ENCODE results near the gene RAD9A.
A peak's percentile ranks its signal among the peaks of the same experiment; 100 is the strongest.

RAD9A gene

DNA sequence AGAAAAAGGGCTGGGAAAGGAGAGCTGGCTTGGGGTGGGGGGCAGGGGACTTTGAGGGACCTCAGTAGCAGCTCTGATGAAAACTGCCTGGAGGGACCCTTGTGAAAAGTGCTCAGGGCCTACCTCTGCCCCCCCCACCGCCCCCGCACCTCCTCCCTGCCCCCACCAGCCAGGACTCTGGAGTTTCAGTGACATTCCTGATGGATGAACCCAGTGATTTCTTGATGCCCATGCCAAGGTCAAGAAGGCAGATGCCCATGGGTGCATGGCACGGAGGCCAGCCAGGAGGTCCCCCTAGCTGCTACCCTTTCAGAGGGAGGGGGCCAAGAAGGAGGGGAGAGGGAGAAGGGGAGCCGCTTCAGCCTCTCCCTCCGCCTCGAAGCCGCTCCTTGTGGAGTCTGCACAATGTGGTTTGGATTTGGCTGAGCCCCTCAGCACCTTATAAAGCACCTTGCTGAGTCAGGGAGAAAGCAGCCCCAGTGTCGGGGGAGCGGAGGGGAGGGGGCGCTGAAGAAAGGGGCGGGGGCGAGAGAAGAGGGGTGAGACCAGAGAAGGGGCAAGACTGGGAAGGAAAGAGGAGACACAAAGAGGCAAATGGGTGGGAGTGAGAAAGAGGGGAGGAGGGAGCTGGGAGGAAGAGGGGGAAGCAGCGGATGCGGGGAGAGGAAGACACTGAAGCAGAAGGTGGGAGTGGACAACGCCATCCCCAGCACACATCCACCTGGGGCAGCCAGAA is 16.3 kb upstream of the RAD9A start:
- DNase-seq, result no peak

DNA sequence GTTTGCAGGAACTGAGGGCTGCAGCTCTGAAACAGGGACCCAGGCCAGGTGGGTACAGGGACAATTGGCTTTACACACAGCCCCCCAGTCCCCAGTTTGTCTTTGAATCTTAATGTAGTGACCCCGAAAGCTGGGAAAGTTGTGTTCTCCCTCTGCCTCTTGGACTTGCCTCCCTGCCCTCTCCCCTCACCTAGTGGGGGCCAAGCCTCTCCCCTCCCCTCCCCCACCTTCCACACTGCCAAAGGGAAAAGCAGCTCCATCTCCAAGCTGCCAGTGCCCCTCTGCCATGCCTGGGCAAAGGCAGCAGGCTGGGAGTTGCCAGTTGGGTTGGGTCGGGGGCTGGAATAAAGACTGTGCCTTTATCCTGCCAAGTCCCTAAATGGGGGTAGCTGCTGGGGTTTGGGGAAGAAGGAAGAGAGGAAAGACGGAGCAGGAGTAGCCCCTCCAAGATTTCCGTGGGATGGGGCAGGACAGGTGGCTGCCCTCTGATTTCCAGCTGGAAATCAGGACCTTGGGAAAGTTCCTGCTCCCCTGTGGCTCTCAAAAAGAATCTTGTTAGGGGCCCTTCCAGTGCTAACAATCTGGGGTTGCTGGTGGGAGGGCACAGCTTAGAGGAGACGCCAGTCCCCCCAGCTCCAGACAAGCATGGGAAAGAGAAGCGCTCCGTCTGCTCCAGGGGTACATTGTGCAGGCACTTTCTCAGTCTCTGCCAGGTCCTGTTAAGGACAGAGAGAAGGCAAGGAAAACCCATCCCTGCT is 15.5 kb upstream of the RAD9A start:
- no peak for DNase-seq

DNA sequence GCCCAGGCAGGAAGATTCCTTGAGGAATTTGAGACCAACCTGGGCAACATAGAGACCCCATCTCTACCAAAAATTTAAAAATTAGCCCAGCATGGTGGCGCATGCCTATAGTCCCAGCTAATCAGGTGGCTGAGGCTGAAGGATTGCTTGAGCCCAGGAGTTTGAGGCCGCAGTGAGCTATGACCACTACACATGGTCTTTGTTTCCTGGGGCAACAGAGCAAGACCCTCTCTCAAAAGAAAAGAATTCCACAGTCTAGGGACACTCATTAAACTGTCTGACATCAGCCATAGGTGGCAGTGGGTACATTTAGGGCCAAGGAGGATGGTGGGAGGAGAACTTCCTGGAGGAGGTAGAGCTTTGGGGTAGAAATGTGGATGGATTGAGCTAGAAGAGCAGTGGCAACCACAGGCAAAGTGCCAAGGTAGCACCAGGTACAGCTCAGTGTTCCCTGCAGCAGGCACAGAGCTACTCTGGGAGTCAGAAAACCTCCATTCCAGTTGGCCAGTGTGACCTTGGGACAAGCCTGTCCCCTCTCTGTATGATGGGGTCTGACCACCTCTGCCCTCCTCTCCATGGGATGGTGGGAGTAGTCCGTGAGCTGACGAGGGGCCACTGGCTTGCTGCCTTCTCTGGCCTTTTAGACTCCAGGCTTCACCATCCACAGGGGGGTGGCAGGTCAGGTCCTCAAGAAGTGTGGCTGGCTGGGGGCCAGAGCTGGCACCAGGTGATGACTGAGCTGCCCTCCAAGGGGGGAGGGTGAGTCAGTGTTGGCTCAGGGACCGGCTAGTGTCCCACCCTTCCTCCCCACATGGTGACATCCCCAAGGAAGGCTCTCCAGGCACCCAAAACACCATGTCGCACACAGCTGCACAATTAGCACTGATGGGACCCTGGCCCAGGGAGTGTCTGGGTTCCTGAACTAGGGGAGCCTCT is 14.6 kb upstream of the RAD9A start:
- no peak for DNase-seq

DNA sequence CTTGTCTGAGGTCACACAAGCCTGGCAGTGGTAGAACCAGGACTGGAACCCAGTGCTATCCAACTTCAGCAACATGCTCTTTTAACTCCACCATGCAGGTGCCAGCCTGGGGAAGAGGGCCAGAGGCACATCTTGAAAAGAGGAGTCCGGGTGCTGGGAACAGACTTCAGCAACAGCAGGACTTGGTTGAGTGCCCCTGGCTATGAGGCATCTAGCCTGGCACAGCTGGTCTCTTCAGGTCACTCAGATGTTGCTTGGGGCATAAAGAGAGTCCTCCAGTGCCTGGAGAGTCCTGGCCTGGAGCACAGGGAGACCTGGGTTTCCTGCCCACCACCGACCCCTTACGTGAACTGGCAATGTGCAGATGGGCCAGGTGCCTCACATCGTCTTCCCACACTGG is 13.2 kb upstream of the RAD9A start:
- no peak for DNase-seq

DNA sequence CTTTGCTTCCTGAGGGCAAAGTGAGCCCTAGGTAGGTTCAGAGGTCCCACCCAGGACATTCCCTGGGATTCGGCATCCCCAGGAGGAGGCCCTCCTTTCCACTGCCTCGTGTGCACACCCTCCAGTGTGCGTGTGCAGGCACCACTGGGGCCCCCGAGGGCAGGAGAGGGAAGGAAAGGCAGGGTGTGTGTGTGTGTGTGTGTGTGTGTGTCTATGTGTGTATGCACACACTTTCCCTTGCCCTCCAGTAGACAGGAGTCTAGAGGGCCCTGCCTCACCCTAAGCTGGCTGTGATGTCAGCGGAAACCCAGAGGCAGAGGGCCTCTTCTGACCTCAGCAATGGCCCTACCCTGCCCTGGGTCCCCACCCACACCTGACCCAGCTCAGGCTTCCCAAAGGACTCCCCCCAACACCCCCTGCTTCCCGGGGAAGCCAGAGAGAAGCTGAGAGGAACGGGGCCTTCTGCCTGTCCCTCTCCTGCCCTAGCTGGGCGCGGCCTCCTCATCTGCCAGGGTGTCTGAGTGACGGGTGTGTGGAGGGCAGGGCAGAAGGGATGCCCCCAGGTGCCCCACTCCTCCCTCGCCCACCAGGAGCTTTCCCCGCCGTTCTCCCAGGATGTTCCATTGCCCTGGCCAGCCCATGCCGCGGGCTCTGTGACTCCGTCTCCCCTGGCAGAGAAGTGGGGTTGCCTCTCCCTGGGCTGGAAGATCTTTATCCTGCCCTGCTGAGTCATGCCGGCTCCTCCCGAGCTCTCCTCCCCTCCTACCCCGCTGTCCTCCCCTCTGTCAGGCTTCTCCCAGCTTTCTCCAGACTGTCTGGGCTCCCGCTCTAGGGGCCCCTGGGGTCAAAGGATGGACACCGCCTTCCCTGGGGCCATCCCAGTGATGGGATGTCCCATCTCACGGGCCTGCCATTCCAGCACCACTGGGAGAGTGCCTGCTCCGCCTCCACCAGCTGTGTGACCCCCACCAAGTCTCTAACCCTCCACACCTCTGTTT is 12.4 kb upstream of the RAD9A start:
- DNase-seq, result no peak

DNA sequence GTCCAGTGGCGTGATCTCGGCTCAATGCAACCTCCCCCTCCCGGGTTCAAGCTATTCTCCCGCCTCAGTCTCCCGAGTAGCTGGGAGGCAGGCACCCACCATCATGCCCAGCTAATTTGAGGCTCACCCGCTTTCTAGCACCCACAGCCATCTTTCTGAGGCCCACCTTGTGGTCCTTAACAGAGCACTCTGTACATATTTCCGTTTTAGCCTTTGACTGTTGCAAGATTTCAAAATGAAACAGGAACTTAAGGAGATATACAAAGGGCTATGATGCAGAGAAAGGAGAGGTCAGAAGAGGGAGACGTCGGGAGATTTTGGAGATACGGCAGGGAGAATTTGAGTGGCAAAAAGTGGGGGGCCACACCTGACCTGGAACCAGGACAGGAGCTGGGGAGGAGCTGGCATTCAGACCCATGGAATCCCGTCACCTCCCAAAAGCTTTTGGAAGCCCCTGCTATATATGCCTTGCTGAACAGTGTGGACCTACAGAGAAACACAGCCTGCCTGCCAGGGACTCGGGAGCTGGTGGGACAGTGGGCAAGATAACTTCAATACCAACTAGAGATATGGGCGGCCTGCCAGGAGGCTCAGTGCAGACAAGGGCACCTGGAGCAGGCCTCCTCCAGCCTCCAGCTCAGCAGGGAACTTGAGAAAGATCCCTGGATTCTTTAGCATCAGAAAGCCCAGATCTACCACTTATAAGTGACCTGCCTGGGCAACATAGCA is 10.4 kb upstream of the RAD9A start:
- DNase-seq, result no peak

DNA sequence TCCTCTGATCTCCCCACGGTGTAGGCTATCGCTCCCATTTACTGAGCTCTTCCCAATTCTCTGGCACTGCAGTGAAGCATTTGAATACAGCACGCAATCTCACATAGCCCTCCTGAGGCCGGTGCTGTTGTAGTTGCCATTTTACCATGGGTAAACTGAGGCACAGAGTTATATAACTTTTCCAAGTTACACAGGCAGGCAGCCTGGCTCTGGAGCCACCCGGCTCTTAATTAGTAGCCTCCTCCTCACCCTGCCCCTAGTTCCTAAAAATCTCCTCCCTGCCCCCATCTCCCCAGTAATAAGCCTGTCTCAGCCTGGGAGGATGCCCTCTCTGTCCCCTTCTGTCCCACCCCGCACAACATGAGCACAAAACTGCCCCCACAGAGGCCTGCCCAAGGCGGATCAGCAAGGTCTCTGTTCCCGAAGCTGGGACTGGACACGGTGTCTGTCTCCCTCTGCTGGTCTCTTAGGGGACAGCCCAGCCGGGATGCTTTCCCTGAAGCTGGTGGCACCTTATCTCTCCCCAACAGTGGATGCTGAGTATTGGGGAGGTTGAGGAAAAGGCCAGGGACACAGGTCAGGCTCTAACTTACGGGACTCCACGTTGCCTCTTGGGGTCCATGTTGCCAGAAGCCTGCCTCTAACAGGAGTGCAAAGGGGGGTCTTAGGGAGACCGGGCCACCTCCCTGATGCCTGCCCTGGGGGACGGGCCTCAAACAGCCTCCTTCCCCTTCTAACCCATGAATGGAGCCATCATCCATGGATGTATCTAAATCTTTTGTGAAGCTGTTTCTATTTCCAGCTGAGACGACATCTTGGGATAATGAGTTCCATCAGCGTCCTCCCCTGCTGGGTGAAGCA is 9.3 kb upstream of the RAD9A start:
- peak; percentile 84 for DNase-seq

DNA sequence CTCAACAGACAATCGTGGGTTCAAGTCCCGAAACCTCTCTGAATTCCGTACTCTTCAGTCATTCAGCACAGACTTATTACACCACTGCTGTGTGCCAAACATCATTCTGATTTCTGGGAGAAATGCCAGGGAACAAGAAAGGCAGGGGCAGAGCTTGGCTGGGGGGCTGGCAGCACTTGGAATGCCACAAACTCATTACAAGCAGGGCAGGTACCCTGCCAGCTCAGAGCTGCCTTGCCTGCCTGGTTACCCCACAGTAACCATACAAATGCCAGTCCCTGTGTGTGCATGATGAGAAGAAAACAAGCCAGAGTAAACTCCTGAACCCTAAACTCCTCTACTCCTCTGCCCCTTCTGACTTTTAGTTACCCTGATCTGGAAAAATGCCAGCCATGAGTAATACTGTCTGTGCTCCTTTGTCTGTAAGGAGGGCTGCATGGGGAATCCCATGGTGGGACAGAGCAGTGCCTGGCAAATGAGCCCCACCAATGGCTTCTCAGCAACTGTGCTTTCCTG is 6.9 kb upstream of the RAD9A start:
- DNase-seq, result no peak

DNA sequence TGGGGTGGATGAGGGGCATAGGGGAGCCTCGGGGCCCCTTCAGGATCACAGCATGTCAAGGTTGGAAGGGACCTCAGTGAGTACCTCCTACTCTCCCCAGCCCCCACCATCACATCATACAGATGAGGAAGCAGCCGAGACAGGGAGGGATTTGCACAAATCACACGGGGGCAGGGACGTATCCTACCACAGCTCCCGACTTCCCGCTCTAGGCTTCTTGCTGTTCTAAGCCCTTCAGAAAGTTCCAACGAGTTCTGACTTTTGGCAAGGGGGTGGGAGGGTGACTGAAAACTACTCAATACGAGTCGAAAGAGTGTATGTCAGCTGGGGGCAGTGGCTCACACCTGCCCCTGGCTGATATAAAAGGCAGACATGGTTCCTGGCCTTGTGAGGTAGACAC is 4.7 kb upstream of the RAD9A start:
- DNase-seq, result no peak

DNA sequence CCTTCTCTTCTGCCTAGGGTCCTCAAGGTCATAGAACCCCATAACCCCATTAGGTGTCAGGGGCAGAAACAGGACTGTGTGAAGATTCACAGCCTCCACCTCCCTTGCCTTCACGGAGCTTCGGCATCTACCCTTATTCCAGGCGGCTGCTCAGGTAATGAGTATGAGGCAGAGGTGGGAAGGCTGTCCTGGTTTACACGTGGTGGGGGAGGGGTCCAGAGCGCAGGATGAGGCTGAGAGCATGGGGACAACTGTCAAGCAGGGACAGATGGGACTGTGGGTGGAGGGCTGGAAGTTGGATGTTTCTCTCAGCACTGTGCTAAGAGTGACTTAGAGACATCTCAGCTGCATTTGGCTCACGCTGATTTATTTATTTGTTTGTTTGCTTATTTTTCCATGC is 4.3 kb upstream of the RAD9A start:
- no peak for DNase-seq

DNA sequence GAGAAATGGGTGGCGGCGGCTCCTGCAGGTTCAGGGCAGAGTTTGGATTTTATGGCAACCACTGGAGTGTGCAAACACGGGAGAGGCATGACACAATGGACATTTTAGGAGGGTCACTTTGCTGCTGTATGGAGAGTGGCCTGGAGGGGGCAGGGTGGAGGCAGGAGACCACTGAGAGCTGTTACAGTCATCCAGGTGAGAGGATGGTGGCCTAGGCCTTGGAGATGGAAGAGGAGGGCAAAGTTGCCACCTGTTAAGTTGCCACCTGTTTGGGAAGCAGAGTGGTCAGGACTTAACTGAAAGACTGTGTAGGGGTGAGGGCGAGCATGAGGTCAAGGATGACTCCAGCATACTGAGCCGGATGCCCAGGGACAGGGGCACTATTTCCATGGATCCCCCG is 2.3 kb upstream of the RAD9A start:
- DNase-seq, result peak; percentile 71

DNA sequence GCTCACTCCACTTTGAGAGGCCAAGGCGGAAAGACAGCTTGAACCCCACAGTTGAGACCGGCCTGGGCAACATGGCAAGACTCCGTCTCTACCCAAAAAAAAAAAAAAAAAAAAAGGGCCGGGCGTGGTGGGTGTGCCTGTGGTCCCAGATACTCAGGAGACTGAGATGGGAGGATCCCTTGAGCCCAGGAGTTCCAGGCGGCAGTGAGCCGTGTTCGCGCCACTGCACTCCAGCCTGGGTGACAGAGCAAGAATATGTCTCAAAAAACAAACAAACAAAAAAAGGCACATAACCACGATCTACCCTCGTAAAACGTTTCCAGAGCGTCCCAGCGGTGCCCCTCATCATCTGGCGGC is 861 bp upstream of the RAD9A start:
- no peak for DNase-seq

DNA sequence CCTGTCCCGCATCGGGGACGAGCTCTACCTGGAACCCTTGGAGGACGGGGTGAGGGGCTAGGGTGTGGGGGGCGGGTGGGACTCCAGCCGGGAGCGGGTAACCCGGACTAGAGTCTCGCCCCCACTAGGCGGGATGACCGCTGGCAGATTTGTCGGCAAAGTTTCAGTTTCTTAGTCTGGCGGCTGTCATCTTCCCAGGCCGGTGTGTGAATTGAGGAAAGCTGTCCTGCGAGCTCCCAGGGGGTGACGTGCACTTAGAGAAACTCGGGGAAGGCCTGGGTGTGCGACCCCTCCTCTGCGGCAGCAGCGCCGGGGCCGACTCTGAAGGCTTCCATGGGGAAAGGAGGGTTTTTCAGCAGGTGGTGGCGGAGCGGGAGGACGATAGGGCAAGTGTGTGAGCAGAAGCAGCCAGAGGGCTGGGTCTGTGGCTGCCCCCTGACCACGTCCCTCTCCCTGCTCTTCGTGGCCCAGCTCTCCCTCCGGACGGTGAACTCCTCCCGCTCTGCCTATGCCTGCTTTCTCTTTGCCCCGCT is 463 bp downstream of the RAD9A start:
- no peak for DNase-seq

DNA sequence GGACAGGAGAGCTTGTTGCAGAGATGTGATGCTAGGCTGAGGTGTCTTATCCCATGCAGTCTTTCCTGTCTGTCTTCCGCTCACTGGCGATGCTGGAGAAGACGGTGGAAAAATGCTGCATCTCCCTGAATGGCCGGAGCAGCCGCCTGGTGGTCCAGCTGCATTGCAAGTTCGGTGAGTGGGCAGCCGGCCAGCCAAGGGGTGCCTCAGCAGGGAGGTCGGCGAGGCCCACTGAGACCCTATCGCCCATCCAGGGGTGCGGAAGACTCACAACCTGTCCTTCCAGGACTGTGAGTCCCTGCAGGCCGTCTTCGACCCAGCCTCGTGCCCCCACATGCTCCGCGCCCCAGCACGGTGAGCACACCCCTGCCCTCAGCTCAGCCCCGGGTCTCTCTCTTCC is 1.7 kb downstream of the RAD9A start:
- no peak for DNase-seq

DNA sequence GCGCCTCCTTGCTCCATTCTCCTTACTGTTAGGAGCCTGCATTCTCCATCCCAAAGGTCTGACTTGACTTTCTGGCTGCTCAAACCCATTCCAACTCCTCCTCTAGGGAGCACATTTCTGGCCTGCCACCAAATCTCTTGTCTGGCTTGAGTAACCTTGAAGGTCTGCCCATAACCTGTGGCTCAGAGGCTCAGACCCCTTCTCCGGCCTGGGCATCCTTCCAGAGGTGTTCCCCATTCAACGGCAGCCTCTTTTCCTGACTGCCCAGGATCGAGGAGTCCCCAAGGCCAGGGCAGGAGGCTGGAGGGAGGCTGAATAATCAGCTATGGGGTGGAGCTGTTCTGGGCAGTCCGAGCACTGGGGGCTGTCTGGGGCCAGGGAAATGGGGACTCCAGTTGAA is 2.2 kb downstream of the RAD9A start:
- DNase-seq, result no peak

DNA sequence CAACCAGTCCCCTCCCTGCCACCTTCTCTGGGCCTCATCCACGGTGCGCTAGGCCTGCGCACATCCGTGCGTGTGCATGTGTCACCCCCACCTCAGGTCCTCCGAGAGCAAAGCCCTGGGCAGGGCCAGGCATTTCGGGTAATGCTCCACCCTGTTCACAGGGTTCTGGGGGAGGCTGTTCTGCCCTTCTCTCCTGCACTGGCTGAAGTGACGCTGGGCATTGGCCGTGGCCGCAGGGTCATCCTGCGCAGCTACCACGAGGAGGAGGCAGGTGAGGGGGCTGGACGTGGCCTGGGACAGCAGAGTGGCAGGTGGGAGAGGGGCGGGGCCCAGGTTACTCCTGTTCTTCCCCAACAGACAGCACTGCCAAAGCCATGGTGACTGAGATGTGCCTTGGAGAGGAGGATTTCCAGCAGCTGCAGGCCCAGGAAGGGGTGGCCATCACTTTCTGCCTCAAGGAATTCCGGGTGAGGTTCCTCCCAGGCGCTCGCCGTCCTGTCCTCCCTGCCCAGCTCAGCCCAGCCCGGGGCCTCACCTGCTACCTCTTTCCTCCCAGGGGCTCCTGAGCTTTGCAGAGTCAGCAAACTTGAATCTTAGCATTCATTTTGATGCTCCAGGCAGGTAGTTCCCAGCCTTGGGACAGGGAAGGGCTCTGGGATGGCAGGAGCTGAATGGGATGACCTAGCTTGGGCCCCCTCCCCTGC is 3.9 kb downstream of the RAD9A start:
- no peak for DNase-seq

DNA sequence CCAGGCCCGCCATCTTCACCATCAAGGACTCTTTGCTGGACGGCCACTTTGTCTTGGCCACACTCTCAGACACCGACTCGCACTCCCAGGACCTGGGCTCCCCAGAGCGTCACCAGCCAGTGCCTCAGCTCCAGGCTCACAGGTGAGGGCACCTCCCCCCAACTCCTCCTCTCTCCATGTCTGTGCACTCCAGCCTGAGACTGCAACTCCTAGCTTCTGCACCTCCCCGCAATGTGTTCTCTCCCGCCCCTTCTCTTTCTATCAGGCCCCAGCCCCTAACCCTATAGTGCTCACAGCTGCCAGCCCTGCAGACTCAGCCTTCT is 4.4 kb downstream of the RAD9A start:
- no peak for DNase-seq

DNA sequence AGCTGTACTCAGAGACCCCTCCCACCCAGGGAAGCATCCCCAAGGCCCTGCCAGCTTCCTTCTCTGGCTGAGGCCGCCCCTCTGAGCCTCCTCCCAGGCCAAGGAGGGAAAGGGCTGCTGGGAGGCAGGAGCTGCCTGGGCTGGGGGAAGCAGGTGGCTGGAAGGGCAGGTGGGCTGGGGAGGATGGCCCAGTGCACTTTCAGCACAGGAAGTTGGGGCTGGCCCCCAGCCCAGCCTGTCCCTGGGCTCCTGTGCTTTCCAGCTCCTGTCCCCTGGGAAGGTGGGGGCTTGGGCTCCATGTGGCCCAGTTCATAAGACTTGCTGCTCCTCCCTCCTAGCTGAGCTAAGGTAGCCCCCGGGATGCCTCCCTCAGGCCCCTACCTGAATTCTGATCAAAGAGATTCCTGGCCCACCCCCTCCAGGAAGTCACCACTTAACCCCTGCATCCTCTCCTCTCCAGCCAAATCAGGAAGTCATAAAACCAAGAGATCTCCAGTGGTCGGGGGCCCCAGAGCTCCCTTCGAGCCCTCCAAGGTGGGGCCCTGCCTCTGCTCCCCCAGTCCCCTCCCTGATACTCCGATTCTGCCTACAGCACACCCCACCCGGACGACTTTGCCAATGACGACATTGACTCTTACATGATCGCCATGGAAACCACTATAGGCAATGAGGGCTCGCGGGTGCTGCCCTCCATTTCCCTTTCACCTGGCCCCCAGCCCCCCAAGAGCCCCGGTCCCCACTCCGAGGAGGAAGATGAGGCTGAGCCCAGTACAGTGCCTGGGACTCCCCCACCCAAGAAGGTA is 5.0 kb downstream of the RAD9A start:
- no peak for DNase-seq

DNA sequence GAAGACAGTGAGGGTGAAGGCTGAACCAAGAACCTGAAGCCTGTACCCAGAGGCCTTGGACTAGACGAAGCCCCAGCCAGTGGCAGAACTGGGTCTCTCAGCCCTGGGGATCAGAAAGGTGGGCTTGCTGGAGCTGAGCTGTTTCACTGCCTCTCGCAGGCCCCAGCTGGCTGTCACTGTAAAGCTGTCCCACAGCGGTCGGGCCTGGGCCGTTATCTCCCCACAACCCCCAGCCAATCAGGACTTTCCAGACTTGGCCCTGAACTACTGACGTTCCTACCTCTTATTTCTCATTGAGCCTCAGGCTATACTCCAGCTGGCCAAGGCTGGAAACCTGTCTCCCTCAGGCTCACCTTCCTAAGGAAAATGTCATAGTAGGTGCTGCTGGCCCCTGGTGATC is 5.8 kb downstream of the RAD9A start:
- DNase-seq, result no peak
